H9 (cell line): ENCODE data around the gene MAML1. TPM values are rescaled to one million over a fixed set of nuclear protein-coding genes. Genes with fewer than 3 reads are reported as not detected.

Experiments used
- DNase-seq: peaks from one replicate; pipeline ENCODE4 v3.0.0-alpha.2; 2017
- H2AFZ ChIP-seq: one replicate; pipeline ENCODE4 v1.6.1; 2013; ENCODE audit warnings: mild to moderate bottlenecking, low read length, control low read depth, moderate library complexity
- H2AK5ac ChIP-seq: 2 replicates; pipeline ENCODE4 v1.6.1; 2013; ENCODE audit warnings: low read length, control low read depth, mixed read lengths; ENCODE audit not compliant: insufficient read length
- H2BK120ac ChIP-seq: one replicate; pipeline ENCODE4 v1.6.1; 2013; ENCODE audit warnings: low read depth, mild to moderate bottlenecking, low read length, control low read depth, inconsistent platforms; ENCODE audit not compliant: poor library complexity, severe bottlenecking
- H2BK12ac ChIP-seq: 2 replicates; pipeline ENCODE4 v1.6.1; 2013; ENCODE audit warnings: low read length, control low read depth, mixed read lengths, low read depth; ENCODE audit not compliant: insufficient read length
- H2BK15ac ChIP-seq: 2 replicates; pipeline ENCODE4 v1.6.1; 2013; ENCODE audit warnings: low read depth, low read length, control low read depth
- H2BK20ac ChIP-seq: one replicate; pipeline ENCODE4 v1.6.1; 2013; ENCODE audit warnings: low read depth, mild to moderate bottlenecking, low read length, control low read depth, inconsistent platforms; ENCODE audit not compliant: poor library complexity, severe bottlenecking
- H2BK5ac ChIP-seq: 2 replicates; pipeline ENCODE4 v1.6.1; 2013; ENCODE audit warnings: low read length, control low read depth, mixed read lengths; ENCODE audit not compliant: insufficient read length
- H3K14ac ChIP-seq: 2 replicates; pipeline ENCODE4 v1.6.1; 2013; ENCODE audit warnings: low read length, control low read depth; ENCODE audit not compliant: insufficient read depth
- H3K18ac ChIP-seq: 2 replicates; pipeline ENCODE4 v1.6.1; 2013; ENCODE audit warnings: low read depth, mild to moderate bottlenecking, mixed read lengths, low read length, control low read depth; ENCODE audit not compliant: insufficient read length
- H3K23ac ChIP-seq: 2 replicates; pipeline ENCODE4 v1.6.1; 2013; ENCODE audit warnings: low read length, control low read depth, mixed read lengths, low read depth; ENCODE audit not compliant: insufficient read length
- H3K23me2 ChIP-seq: 2 replicates; pipeline ENCODE4 v1.6.1; 2013; ENCODE audit warnings: low read depth, mild to moderate bottlenecking, mixed read lengths, low read length, control low read depth; ENCODE audit not compliant: insufficient read length, poor library complexity, severe bottlenecking
- H3K27ac ChIP-seq: 2 replicates; pipeline ENCODE4 v1.5.1; 2013; ENCODE audit warnings: low read length, control low read depth, mixed read lengths, low read depth; ENCODE audit not compliant: insufficient read length
- H3K27me3 ChIP-seq: 2 replicates; pipeline ENCODE4 v1.6.1; 2013; ENCODE audit warnings: low read length, control low read depth, inconsistent platforms; ENCODE audit not compliant: insufficient read depth
- H3K4ac ChIP-seq: 2 replicates; pipeline ENCODE4 v1.6.1; 2013; ENCODE audit warnings: low read depth, mild to moderate bottlenecking, control low read depth, inconsistent platforms, low read length, moderate library complexity
- H3K4me1 ChIP-seq: 2 replicates; pipeline ENCODE4 v1.6.1; 2013; ENCODE audit warnings: low read length, control low read depth, inconsistent platforms; ENCODE audit not compliant: insufficient read depth
- H3K4me2 ChIP-seq: 2 replicates; pipeline ENCODE4 v1.6.1; 2013; ENCODE audit warnings: low read length, control low read depth, mixed read lengths; ENCODE audit not compliant: insufficient read length, insufficient read depth
- H3K56ac ChIP-seq: 2 replicates; pipeline ENCODE4 v1.6.1; 2013; ENCODE audit warnings: low read depth, mild to moderate bottlenecking, mixed read lengths, low read length, control low read depth; ENCODE audit not compliant: insufficient read length
- H3K79me1 ChIP-seq: 2 replicates; pipeline ENCODE4 v1.6.1; 2013; ENCODE audit warnings: low read depth, mild to moderate bottlenecking, moderate library complexity, low read length, control low read depth, inconsistent platforms; ENCODE audit not compliant: insufficient read depth, poor library complexity, severe bottlenecking
- H3K79me2 ChIP-seq: 2 replicates; pipeline ENCODE4 v1.6.1; 2013; ENCODE audit warnings: low read length, control low read depth, inconsistent platforms; ENCODE audit not compliant: insufficient read depth
- H3K9ac ChIP-seq: 2 replicates; pipeline ENCODE4 v1.6.1; 2013; ENCODE audit warnings: low read length, control low read depth, mixed read lengths; ENCODE audit not compliant: insufficient read length; ENCODE audit errors: extremely low read depth
- H3K9me3 ChIP-seq: one replicate; pipeline ENCODE4 v1.6.1; 2013; ENCODE audit warnings: low read depth, low read length, inconsistent platforms; ENCODE audit not compliant: control insufficient read depth
- H3T11ph ChIP-seq: one replicate; pipeline ENCODE4 v1.6.1; 2013; ENCODE audit warnings: mild to moderate bottlenecking, low read length, control low read depth, inconsistent platforms
- H4K20me1 ChIP-seq: one replicate; pipeline ENCODE4 v1.6.1; 2013; ENCODE audit not compliant: control insufficient read depth, insufficient read length, insufficient read depth
- H4K5ac ChIP-seq: 2 replicates; pipeline ENCODE4 v1.6.1; 2013; ENCODE audit warnings: low read depth, mild to moderate bottlenecking, mixed read lengths, low read length, control low read depth; ENCODE audit not compliant: insufficient read length
- H4K8ac ChIP-seq: replicated peaks from 2 replicates; pipeline ENCODE4 v1.6.1; 2013; ENCODE audit warnings: low read length, control low read depth, mixed read lengths, low read depth; ENCODE audit not compliant: insufficient read length
- H4K91ac ChIP-seq: 2 replicates; pipeline ENCODE4 v1.6.1; 2013; ENCODE audit warnings: low read depth, mild to moderate bottlenecking, moderate library complexity, mixed read lengths, low read length, control low read depth; ENCODE audit not compliant: insufficient read length
- H3K27ac Mint-ChIP-seq, 3 experiments: 2 replicates in 2 of 3; 3 replicates in 1 of 3; pipeline ENCODE4 v1.8.0; 2020 to 2021; ENCODE audit warnings: mixed read lengths in 3 of 3, mild to moderate bottlenecking in 1 of 3, moderate library complexity in 1 of 3
- H3K27me3 Mint-ChIP-seq: 2 replicates; pipeline ENCODE4 v1.8.0; 2021; ENCODE audit warnings: low read depth, mild to moderate bottlenecking, moderate library complexity, mixed read lengths
- H3K36me3 Mint-ChIP-seq, 3 experiments: 2 replicates in 2 of 3; 3 replicates in 1 of 3; pipeline ENCODE4 v1.8.0; 2020 to 2021; ENCODE audit warnings: low read depth in 3 of 3, mixed read lengths in 3 of 3; ENCODE audit not compliant: insufficient read depth in 1 of 3
- H3K4me1 Mint-ChIP-seq, 2 experiments: 2 replicates each; pipeline ENCODE4 v1.8.0; 2020; ENCODE audit warnings: mixed read lengths in 2 of 2
- H3K4me3 Mint-ChIP-seq, 2 experiments: 2 replicates in 1 of 2; 3 replicates in 1 of 2; pipeline ENCODE4 v1.8.0; 2020 to 2021; ENCODE audit warnings: mild to moderate bottlenecking in 2 of 2, mixed read lengths in 2 of 2, moderate library complexity in 1 of 2
- H3K9me3 Mint-ChIP-seq, 2 experiments: 2 replicates in 1 of 2; 3 replicates in 1 of 2; pipeline ENCODE4 v1.8.0; 2020; ENCODE audit warnings: mild to moderate bottlenecking in 2 of 2, mixed read lengths in 2 of 2, moderate library complexity in 1 of 2
- WGBS: extraction: QIAGEN DNeasy Blood & Tissue Kit; methylation state at CpG from one replicate; pipeline ENCODE4 v1.1.7; 2013; ENCODE audit warnings: missing lambda C conversion rate, low lambda C conversion rate, mixed read lengths; ENCODE audit not compliant: insufficient read length; ENCODE audit errors: extremely low coverage; 5-methylcytosine and 5-hydroxymethylcytosine counted together
- total RNA-seq: library from RNA; stranded (reverse); gene quantifications from 2 replicates; pipeline ENCODE4 v1.2.1, GENCODE V29; 2021
- TF ChIP-seq, protein P1 (sequence below): fragments of 200-600 bp; sonication (generic); conservative IDR thresholded peaks from 3 replicates; pipeline ENCODE4 v1.8.0; 2021; ENCODE audit warnings: antibody characterized with exemption, mild to moderate bottlenecking

MAML1 gene
- total RNA-seq, 1 experiment from 2014 or later = 50.8 TPM

DNA sequence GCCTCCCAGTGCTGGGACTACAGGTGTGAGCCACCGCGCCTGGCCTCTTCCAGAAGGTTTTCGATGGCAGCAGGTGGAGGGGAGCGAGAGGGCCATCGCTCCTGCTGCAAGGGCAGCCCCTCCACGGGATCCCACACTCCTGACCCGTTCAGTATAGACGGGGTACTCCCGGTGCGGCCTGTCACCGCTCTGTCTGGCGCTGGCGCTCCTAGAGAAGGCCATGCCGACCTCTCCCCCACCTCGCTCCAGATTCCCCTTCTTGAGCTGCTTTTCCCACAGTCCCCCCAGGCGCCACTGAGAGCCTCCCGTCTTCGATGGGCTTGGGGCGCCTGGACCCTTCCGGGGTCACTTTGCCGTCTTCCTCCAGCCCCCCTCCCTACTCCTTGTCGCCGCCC, 83.8 kb downstream of the MAML1 start:
- Histone ChIP-seq H3K4me2 (peak overlapping the region; percentile 19), H2BK12ac (no peak overlapping the region), H3K9me3 (no peaks in the 10 kb centered on the region), H3K9ac (no peak overlapping the region), H4K5ac (no peak overlapping the region), H3K23me2 (peaks cover 16% of the 10 kb centered on the region), H3K4me1 (no peaks in the 10 kb centered on the region; the same call in 1 of the 2 replicates), H3K27ac (no peak overlapping the region), H3K56ac (no peak overlapping the region), H3K27me3 (no peaks in the 10 kb centered on the region), H2BK15ac (no peak overlapping the region), H3K79me1 (no peaks in the 10 kb centered on the region), H3K14ac (no peak overlapping the region; the same call in 1 of the 2 replicates), H2AK5ac (no peak overlapping the region), H2BK5ac (no peak overlapping the region), H3K23ac (no peak overlapping the region), H2BK20ac (no peak overlapping the region), H4K20me1 (no peaks in the 10 kb centered on the region), H4K8ac (no peak overlapping the region), H3K4ac (no peak overlapping the region), H2AFZ (no peak overlapping the region), H3T11ph (no peak overlapping the region), H4K91ac (no peak overlapping the region), H3K18ac (no peak overlapping the region), H2BK120ac (no peak overlapping the region), H3K79me2 (no peaks in the 10 kb centered on the region)
- no peak for DNase-seq
- Mint-ChIP-seq H3K4me1 (peaks cover 37% of the 10 kb centered on the region in 2 experiments), H3K27me3 (peaks cover 13% of the 10 kb centered on the region), H3K9me3 (no peaks in the 10 kb centered on the region; a peak in 1 of 5 replicates), H3K4me3 (peak overlapping the region; percentile 46 to 77), H3K27ac (no peak overlapping the region), H3K36me3 (peaks cover 5 to 33% (median 21%) of the 10 kb centered on the region in 3 experiments; a peak in 6 of 7 replicates)
- TF ChIP-seq, protein P1, sequence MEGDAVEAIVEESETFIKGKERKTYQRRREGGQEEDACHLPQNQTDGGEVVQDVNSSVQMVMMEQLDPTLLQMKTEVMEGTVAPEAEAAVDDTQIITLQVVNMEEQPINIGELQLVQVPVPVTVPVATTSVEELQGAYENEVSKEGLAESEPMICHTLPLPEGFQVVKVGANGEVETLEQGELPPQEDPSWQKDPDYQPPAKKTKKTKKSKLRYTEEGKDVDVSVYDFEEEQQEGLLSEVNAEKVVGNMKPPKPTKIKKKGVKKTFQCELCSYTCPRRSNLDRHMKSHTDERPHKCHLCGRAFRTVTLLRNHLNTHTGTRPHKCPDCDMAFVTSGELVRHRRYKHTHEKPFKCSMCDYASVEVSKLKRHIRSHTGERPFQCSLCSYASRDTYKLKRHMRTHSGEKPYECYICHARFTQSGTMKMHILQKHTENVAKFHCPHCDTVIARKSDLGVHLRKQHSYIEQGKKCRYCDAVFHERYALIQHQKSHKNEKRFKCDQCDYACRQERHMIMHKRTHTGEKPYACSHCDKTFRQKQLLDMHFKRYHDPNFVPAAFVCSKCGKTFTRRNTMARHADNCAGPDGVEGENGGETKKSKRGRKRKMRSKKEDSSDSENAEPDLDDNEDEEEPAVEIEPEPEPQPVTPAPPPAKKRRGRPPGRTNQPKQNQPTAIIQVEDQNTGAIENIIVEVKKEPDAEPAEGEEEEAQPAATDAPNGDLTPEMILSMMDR = no peak
- WGBS = no CpG with 5 or more reads among the region's 23 CpGs
